ENCODE measurements around the gene PEX5. TPM values are rescaled to one million over a fixed set of nuclear protein-coding genes. Genes with fewer than 3 reads are reported as not detected.

Gene PEX5
- total RNA-seq, 6 experiments from 2014 or later = 19.8 to 24.4 (median 22.2) TPM

DNA sequence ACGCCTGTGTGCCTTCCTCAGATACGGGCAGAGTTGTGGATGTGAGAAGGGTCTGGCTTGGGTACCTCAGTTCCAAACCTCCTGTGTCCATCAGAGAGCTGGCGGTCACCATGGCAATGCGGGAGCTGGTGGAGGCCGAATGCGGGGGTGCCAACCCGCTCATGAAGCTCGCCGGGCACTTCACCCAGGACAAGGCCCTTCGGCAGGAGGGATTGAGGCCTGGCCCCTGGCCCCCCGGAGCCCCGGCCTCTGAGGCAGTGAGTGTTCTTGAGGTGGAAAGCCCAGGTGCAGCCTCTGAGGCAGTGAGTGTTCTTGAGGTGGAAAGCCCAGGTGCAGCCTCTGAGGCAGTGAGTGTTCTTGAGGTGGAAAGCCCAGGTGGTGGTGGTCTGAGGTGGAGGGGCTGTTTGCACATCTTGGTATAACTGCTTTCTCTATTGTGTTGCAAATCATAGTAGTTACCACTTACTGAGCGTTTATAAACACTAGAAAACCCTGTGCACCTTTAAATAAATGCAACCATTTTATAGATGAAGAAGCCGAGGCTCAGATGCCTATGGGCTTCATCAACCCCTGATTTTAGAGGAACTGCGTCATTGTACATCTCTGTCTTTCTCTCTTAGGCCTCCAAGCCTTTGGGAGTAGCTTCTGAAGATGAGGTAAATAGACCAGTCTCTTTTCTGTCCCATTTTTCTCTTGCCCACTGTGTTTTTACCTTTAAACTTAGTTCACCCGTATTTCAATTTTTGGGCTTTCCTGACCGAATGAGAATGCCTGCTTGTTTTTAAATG lies 976 bp downstream of the PEX5 start:
- Mint-ChIP-seq H3K36me3 (ENCODE audit: low read depth) (peaks cover 33% of the 10 kb centered on the region), H3K9me3 (no peaks in the 10 kb centered on the region), H3K27me3 (ENCODE audit: insufficient read depth) (peaks cover 2% of the 10 kb centered on the region), H3K4me1 (ENCODE audit: low read depth) (peaks cover 47% of the 10 kb centered on the region), H3K27ac (peak overlapping the region; percentile 75), H3K4me3 (peak overlapping the region; percentile 90)
- TF ChIP-seq, protein P1, sequence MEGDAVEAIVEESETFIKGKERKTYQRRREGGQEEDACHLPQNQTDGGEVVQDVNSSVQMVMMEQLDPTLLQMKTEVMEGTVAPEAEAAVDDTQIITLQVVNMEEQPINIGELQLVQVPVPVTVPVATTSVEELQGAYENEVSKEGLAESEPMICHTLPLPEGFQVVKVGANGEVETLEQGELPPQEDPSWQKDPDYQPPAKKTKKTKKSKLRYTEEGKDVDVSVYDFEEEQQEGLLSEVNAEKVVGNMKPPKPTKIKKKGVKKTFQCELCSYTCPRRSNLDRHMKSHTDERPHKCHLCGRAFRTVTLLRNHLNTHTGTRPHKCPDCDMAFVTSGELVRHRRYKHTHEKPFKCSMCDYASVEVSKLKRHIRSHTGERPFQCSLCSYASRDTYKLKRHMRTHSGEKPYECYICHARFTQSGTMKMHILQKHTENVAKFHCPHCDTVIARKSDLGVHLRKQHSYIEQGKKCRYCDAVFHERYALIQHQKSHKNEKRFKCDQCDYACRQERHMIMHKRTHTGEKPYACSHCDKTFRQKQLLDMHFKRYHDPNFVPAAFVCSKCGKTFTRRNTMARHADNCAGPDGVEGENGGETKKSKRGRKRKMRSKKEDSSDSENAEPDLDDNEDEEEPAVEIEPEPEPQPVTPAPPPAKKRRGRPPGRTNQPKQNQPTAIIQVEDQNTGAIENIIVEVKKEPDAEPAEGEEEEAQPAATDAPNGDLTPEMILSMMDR (IDR thresholded peaks at IDR 0.05) = no peak
- DNase-seq = no peak

DNA sequence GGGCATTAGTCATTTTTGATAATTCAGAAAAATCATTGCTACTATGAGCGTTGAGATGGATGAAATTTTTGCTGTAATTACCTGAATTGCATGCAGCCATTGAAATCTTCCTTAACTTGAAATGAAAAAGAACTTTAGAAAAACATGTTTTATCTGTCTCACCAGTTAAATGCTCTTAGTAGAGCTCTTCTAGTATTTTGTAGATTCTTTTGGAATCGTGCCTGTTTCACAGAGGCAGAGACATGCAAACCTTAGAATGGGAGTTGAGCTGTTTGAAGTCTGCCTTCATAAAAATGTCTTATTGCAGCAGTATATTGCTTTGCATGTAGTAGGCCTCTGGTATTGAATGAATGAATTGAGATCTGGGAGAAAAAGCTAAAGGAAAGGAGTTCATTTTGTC lies 4.2 kb downstream of the PEX5 start:
- peaks cover 36% of the 10 kb centered on the region for H3K36me3 Mint-ChIP-seq (ENCODE audit: low read depth)

GRCh38 chr12:7197841-7198240 lies 8.4 kb downstream of the PEX5 start:
- no peak overlapping the region for H3K27ac Mint-ChIP-seq
- H3K9me3 Mint-ChIP-seq = no peaks in the 10 kb centered on the region
- TF ChIP-seq, protein P1 (IDR thresholded peaks at IDR 0.05) = no peak
- H3K4me3 Mint-ChIP-seq = no peak overlapping the region
- no peaks in the 10 kb centered on the region for H3K27me3 Mint-ChIP-seq (ENCODE audit: insufficient read depth)
- DNase-seq = no peak
- peaks cover 15% of the 10 kb centered on the region for H3K4me1 Mint-ChIP-seq (ENCODE audit: low read depth)
- peaks cover 38% of the 10 kb centered on the region for H3K36me3 Mint-ChIP-seq (ENCODE audit: low read depth)

More for the DNA sequence above, 4.2 kb downstream of the PEX5 start:
- TF ChIP-seq, protein P1 (IDR thresholded peaks at IDR 0.05) = no peak
- Mint-ChIP-seq H3K4me3 (no peak overlapping the region), H3K9me3 (no peaks in the 10 kb centered on the region), H3K27me3 (ENCODE audit: insufficient read depth) (peaks cover 2% of the 10 kb centered on the region), H3K4me1 (ENCODE audit: low read depth) (peaks cover 38% of the 10 kb centered on the region), H3K27ac (no peak overlapping the region)
- DNase-seq = no peak

GRCh38 chr12:7203109-7203508 lies 13.6 kb downstream of the PEX5 start:
- H3K27me3 Mint-ChIP-seq (ENCODE audit: insufficient read depth) = no peaks in the 10 kb centered on the region
- H3K36me3 Mint-ChIP-seq (ENCODE audit: low read depth) = peaks cover 21% of the 10 kb centered on the region
- no peaks in the 10 kb centered on the region for H3K4me1 Mint-ChIP-seq (ENCODE audit: low read depth)
- no peak overlapping the region for H3K27ac Mint-ChIP-seq
- TF ChIP-seq, protein P1 (IDR thresholded peaks at IDR 0.05) = no peak
- DNase-seq = no peak
- no peak overlapping the region for H3K4me3 Mint-ChIP-seq
- H3K9me3 Mint-ChIP-seq = no peaks in the 10 kb centered on the region

DNA sequence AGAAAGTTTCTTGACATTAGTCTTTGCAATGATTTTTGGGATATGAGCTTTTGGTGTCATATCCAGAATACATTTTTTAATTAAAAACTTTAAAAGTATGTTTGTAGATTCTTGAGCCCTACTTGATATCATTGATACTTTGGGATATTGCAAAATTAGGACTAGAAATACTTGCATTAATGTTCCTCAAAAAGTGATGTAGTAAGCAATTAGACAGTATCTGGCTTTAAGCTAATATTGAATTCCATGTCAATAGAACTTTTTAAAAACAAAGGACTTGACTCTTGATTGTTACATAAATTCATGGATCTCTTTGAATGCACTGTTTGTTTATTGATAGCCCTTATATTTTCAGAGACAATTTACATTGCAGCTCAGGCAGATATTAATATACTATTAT lies 15.6 kb downstream of the PEX5 start:
- Mint-ChIP-seq H3K36me3 (ENCODE audit: low read depth) (peaks cover 40% of the 10 kb centered on the region), H3K4me3 (no peak overlapping the region), H3K4me1 (ENCODE audit: low read depth) (no peaks in the 10 kb centered on the region), H3K9me3 (no peaks in the 10 kb centered on the region), H3K27ac (no peak overlapping the region), H3K27me3 (ENCODE audit: insufficient read depth) (no peaks in the 10 kb centered on the region)
- TF ChIP-seq, protein P1 (IDR thresholded peaks at IDR 0.05) = no peak
- DNase-seq = no peak

Data from HFFc6 (cell line).